NCI-H2081 treated with DMSO at 0.1 percent for 48 hours (cell line): ENCODE measurements around the gene NET1.

Experiments
- DNase-seq: peaks from one replicate; lab custom pipeline; 2025; lab: John Stamatoyannopoulos, UW

NET1 gene

DNA sequence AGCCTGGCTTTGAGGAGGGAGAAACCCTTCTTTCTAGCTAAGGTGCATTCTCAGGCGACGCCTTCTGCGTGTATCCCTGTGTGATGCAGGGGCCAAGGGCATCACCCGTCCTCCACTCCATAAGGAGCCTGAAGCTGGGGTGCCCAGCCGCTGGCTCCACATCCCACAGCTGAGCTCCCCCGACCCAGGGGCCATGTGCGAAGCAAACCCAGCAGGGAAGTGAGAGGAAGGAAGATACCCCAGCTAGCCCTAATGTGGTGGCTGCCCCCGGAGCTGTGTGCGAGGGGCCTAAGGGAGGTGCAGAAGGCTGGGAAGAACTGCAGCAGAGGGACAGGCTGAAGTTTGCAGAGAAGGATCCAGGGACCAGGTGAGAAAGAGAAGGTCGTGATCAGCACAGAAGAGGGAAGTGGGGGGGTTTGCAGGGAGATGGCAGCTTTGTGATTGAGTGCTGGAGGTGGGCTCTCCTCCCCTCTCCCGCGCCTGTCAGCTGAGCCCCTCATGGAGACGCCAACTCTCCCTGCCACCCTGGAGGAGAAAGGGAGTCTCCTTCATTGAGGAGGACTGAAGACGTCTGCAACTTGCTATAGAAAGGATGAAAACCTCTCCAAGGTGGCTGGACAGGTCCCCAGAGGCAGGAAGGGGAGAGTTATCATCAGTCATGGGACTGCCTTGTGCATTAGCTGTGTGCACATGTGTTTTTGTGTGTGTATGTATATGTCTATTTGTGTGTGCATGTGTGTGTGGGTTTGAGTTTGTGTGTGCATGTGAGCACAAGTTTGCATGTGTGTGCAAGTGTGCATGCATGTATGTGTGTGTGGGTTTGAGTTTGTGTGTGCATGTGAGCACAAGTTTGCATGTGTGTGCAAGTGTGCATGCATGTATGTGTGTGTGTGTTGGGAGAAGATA is 90.5 kb downstream of the NET1 start:
- DNase-seq: no peak

DNA sequence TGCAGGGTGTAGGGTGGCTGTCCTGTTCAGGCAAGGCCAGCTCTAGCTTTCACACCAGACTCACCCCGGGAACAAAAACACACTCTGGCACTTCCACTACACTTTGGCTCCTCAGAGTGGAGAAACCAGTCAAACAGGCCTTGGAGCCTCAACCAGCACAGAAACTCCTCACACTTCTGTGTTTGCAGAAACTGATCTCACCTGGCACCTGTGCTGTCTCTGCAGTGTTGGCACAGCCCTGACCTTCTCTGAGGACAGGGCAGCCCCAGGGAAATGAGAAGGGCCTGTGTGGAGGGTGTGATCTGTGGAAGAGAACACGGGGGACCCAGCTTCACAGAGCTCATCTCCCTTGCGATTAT is 91.1 kb downstream of the NET1 start:
- no peak for DNase-seq

DNA sequence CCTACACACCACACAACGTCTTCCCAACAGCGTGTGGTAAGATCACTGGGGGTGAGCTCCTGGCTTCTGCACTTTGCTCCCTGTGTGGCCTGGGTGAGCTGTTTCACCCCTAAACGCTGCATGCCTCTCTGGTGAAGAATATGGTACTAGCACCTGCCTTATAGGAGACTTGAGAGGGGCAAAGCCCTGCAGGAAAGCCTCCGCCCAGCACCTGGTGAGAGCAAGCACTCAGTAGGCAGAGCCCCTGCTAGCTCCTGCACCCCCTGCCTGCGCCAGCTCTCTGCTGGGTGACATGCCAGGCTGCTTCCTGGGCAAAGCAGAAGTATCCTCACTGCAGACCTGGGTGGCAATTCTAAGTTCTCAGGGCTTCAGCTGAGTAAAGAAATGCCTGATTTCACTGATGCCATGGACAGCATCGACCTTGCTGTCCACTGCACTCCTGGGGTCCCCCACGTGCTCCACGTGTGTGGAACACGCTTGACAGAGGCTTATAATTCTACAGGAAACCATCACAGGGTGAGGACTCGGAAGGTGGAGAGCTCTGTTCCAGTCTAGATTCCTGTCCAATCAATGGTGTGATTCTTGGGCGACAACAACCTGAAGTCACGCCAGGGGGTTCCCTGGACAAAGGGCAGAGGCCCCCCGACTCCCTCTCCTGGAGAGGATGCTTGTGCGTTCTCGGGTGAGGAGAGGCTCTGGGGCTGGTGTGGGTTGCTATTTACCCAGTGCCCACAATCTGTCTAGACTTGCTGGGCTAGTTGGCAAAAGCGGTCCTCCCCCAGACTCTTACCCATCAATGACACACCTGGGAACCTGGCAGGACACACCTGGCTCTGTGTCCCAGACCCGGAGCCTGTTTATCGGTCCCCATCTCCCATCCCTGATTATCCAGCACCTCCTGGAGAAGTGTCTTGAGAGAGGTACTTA is 92.1 kb downstream of the NET1 start:
- no peak for DNase-seq

DNA sequence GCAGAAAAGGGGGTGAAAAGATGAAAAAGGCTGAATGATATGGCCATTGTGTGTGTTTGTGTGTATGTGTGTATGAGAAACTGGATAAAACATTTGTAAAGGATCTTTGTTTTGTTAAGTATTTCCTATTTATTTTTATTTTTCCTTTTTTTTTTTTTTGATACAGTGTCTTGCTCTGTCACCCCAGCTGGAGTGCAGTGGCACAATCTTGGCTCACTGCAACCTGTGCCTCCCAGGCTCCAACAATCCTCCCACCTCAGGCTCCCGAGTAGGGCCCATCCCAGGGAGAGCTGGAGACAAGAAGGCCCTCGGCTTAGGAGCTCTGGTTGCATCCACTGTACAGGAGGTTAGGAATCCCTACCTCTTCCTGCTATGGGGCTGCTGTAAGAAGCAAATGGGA is 93.9 kb downstream of the NET1 start:
- no peak for DNase-seq

GRCh38 chr10:5506751-5507648 is 94.6 kb downstream of the NET1 start:
- no peak for DNase-seq

DNA sequence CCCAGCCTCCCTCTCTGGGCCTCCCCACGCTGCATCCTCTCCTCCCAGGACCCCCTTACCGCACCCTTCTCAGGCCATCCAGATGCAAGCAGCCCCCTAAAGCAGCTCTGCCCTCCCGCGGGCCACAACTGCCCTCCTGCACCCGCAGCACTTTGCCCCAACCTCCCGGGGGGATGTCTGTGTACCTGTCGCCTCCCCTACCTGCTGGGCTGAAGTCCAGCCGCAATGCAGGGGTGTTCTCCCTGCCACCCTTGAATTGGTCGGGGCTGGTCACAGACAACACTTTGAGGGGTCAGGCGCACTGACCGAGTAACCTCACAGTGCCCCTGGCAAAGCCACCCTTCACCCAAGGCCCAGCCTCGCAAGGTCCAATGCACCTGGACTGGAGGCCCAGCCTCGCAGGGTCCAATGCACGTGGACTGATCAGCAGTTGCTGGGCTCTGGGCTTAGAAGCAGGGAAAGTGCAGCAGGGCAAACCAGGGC is 95.3 kb downstream of the NET1 start:
- no peak for DNase-seq

- no peak for DNase-seq
Measured at GRCh38 chr10:5508161-5508604, 95.8 kb downstream of the NET1 start.
